ENCODE data around the gene KLHL10.

The KLHL10 gene

DNA sequence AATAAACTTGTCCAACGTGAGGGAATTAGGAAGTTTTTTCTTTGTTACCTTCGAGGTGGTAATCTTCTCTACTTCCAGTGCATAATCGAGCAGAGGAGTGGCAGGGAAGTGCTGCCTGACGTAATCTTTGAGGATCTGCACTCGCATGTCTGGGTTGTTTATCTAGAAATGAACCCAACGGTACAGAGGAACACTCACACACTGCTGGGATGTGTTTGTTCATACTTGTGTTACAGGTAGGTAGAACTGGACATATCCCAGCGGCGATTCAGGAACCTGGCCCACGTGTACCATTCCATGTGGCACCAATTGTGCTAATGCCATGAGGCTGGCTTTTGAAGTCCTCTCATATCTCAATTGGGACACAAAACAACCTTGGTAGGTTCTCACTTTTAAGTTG is 31.8 kb downstream of the KLHL10 start:
- peaks cover 8% of the 10 kb centered on the region for H3K79me2 ChIP-seq (ENCODE audit: low read length)
- H3K4me3 ChIP-seq (ENCODE audit: low read length), result no peak overlapping the region
- no peak overlapping the region for H3K27ac ChIP-seq (ENCODE audit: low read length)
- no peaks in the 10 kb centered on the region for H3K9me2 ChIP-seq (replicated peaks; ENCODE audit: insufficient read depth, low read length)
- TF ChIP-seq, protein P1, sequence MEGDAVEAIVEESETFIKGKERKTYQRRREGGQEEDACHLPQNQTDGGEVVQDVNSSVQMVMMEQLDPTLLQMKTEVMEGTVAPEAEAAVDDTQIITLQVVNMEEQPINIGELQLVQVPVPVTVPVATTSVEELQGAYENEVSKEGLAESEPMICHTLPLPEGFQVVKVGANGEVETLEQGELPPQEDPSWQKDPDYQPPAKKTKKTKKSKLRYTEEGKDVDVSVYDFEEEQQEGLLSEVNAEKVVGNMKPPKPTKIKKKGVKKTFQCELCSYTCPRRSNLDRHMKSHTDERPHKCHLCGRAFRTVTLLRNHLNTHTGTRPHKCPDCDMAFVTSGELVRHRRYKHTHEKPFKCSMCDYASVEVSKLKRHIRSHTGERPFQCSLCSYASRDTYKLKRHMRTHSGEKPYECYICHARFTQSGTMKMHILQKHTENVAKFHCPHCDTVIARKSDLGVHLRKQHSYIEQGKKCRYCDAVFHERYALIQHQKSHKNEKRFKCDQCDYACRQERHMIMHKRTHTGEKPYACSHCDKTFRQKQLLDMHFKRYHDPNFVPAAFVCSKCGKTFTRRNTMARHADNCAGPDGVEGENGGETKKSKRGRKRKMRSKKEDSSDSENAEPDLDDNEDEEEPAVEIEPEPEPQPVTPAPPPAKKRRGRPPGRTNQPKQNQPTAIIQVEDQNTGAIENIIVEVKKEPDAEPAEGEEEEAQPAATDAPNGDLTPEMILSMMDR (IDR thresholded peaks at IDR 0.05; ENCODE audit: low read length), result no peak
- TF ChIP-seq EZH2phosphoT487 (IDR thresholded peaks at IDR 0.05; ENCODE audit: low read length) (no peak), EZH2 (optimal IDR thresholded peaks at IDR 0.05; ENCODE audit: low read depth, low read length) (no peak)
- no peak overlapping the region for H2AFZ ChIP-seq (ENCODE audit: low read length)
- no peaks in the 10 kb centered on the region for H3K36me3 ChIP-seq (replicated peaks; ENCODE audit: insufficient read depth, low read length)
- no peaks in the 10 kb centered on the region for H4K20me1 ChIP-seq (ENCODE audit: insufficient read depth, low read length)
- H3K4me1 ChIP-seq (ENCODE audit: low read length), result no peaks in the 10 kb centered on the region
- peaks cover 3% of the 10 kb centered on the region; the same call in 1 of the 2 replicates for H3F3A ChIP-seq (ENCODE audit: insufficient read depth, low read length)
- H3K9me3 ChIP-seq (replicated peaks; ENCODE audit: insufficient read depth, low read length), result no peaks in the 10 kb centered on the region
- H3K9ac ChIP-seq (ENCODE audit: low read length), result no peak overlapping the region
- H3K4me2 ChIP-seq (ENCODE audit: low read depth, low read length), result no peak overlapping the region
- H3K27me3 ChIP-seq (replicated peaks; ENCODE audit: insufficient read depth, low read length), result no peaks in the 10 kb centered on the region
- no peak for DNase-seq

DNA sequence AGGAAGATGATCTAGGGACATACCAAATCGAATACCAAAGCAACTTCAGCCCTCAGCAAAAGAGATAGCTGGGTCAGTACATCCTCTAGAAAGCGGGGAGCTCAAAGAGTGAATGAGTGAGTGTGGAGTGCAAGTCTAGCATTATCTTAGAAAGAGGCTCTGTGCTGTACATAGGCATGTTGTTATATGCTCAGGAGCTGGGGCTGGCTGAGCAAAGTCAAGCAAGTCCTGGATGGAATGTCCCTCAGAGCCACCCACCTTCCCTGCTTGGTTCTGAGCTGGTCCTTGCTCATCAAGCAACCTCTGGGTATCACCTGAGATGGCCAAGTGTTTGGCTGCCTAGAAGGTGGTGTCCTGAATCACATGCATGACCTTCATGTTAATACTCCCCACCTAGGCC is 32.5 kb downstream of the KLHL10 start:
- H3K27me3 ChIP-seq (replicated peaks; ENCODE audit: insufficient read depth, low read length), result no peaks in the 10 kb centered on the region
- H3K4me2 ChIP-seq (ENCODE audit: low read depth, low read length), result no peak overlapping the region
- no peak overlapping the region for H3K9ac ChIP-seq (ENCODE audit: low read length)
- H4K20me1 ChIP-seq (ENCODE audit: insufficient read depth, low read length), result no peaks in the 10 kb centered on the region
- peaks cover 1% of the 10 kb centered on the region for H3K79me2 ChIP-seq (ENCODE audit: low read length)
- peaks cover 3% of the 10 kb centered on the region; the same call in 1 of the 2 replicates for H3F3A ChIP-seq (ENCODE audit: insufficient read depth, low read length)
- no peak overlapping the region for H3K4me3 ChIP-seq (ENCODE audit: low read length)
- no peaks in the 10 kb centered on the region for H3K36me3 ChIP-seq (replicated peaks; ENCODE audit: insufficient read depth, low read length)
- no peaks in the 10 kb centered on the region for H3K4me1 ChIP-seq (ENCODE audit: low read length)
- H3K9me2 ChIP-seq (replicated peaks; ENCODE audit: insufficient read depth, low read length), result no peaks in the 10 kb centered on the region
- TF ChIP-seq EZH2phosphoT487 (IDR thresholded peaks at IDR 0.05; ENCODE audit: low read length), result no peak
- TF ChIP-seq, protein P1 (IDR thresholded peaks at IDR 0.05; ENCODE audit: low read length), result no peak
- no peak for TF ChIP-seq EZH2 (optimal IDR thresholded peaks at IDR 0.05; ENCODE audit: low read depth, low read length)
- no peak for DNase-seq
- no peaks in the 10 kb centered on the region for H3K9me3 ChIP-seq (replicated peaks; ENCODE audit: insufficient read depth, low read length)
- H3K27ac ChIP-seq (ENCODE audit: low read length), result no peak overlapping the region
- no peak overlapping the region for H2AFZ ChIP-seq (ENCODE audit: low read length)

DNA sequence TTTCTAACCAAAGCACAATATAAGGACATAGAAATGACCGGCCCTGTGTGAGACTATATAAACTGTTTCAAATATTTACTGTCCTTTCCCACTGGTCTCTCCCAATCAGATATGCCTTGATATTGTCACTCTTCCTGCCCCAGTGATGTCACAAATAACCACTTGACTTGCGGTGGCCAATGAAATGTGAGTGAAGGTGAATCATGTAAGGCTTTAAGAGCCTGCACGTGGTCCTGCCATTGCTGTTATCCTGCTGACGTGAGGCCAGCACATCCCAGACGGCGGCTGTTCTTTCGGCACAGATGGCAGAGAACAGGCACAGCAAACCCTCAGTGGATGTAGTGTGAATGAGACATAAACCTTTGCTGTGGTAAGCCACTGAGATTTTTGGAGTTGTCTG is 33.0 kb downstream of the KLHL10 start:
- H3K27ac ChIP-seq (ENCODE audit: low read length), result no peak overlapping the region
- no peak overlapping the region for H2AFZ ChIP-seq (ENCODE audit: low read length)
- no peaks in the 10 kb centered on the region for H3K4me1 ChIP-seq (ENCODE audit: low read length)
- H3K9ac ChIP-seq (ENCODE audit: low read length), result no peak overlapping the region
- no peaks in the 10 kb centered on the region for H3K9me2 ChIP-seq (replicated peaks; ENCODE audit: insufficient read depth, low read length)
- no peaks in the 10 kb centered on the region for H4K20me1 ChIP-seq (ENCODE audit: insufficient read depth, low read length)
- DNase-seq, result no peak
- no peaks in the 10 kb centered on the region for H3K9me3 ChIP-seq (replicated peaks; ENCODE audit: insufficient read depth, low read length)
- TF ChIP-seq EZH2 (optimal IDR thresholded peaks at IDR 0.05; ENCODE audit: low read depth, low read length) (no peak), EZH2phosphoT487 (IDR thresholded peaks at IDR 0.05; ENCODE audit: low read length) (no peak)
- TF ChIP-seq, protein P1 (IDR thresholded peaks at IDR 0.05; ENCODE audit: low read length), result no peak
- no peak overlapping the region for H3K4me2 ChIP-seq (ENCODE audit: low read depth, low read length)
- no peaks in the 10 kb centered on the region for H3K36me3 ChIP-seq (replicated peaks; ENCODE audit: insufficient read depth, low read length)
- H3F3A ChIP-seq (ENCODE audit: insufficient read depth, low read length), result peaks cover under 1% of the 10 kb centered on the region; the same call in 1 of the 2 replicates
- H3K79me2 ChIP-seq (ENCODE audit: low read length), result no peaks in the 10 kb centered on the region
- H3K27me3 ChIP-seq (replicated peaks; ENCODE audit: insufficient read depth, low read length), result no peaks in the 10 kb centered on the region
- H3K4me3 ChIP-seq (ENCODE audit: low read length), result no peak overlapping the region
